Adrenal gland (tissue), 12 donors: ENCODE data around the gene ABL2. TPM values are rescaled to one million over a fixed set of nuclear protein-coding genes. Genes with fewer than 3 reads are reported as not detected.

Source experiments
- DNase-seq, 7 donors: peaks; one replicate each; pipeline ENCODE4 v3.0.0-alpha.2; 2019 to 2020
- H3K27ac ChIP-seq, 5 donors: fragments of 200-600 bp; sonication (generic) in 4 of 5; 1 replicate in 3 of 5; 2 replicates in 2 of 5; pipeline versions ENCODE4 v1.5.1 to v1.8.0; 2016 to 2020; ENCODE audit warnings: mild to moderate bottlenecking in 1 of 5
- H3K27me3 ChIP-seq: fragments of 200-600 bp; 2 replicates; pipeline ENCODE4 v1.8.0; 2021
- H3K36me3 ChIP-seq, 2 donors: fragments of 200-600 bp; replicated peaks in 1 of 2; 1 replicate in 1 of 2; 2 replicates in 1 of 2; pipeline versions ENCODE4 v1.5.1 to v1.8.0; 2018 to 2022
- H3K4me1 ChIP-seq, 2 donors: fragments of 200-600 bp; replicated peaks in 1 of 2; 1 replicate in 1 of 2; 2 replicates in 1 of 2; pipeline versions ENCODE4 v1.5.1 to v1.8.0; 2018 to 2021
- H3K4me3 ChIP-seq, 4 donors: fragments of 200-600 bp; sonication (generic) in 3 of 4; one replicate each; pipeline ENCODE4 v1.5.1; 2016 to 2018
- H3K9me3 ChIP-seq, 3 donors: fragments of 200-600 bp; sonication (generic) in 1 of 3; replicated peaks in 1 of 3; 1 replicate in 2 of 3; 2 replicates in 1 of 3; pipeline versions ENCODE4 v1.5.1 to v1.8.0; 2016 to 2021
- CTCF ChIP-seq, 6 experiments: fragments of 450-650 bp in 4 of 6; fragments of 200-600 bp in 2 of 6; sonication (generic) in 1 of 6; IDR thresholded peaks; 1 replicate in 5 of 6; 2 replicates in 1 of 6; pipeline versions ENCODE4 v1.5.1 to v1.8.0; 2016 to 2021; ENCODE audit warnings: antibody characterized with exemption in 6 of 6, mild to moderate bottlenecking in 2 of 6, moderate library complexity in 1 of 6
- POLR2A ChIP-seq, 2 donors: fragments of 450-650 bp; IDR thresholded peaks; one replicate each; pipeline ENCODE4 v1.6.1; 2017; ENCODE audit warnings: antibody characterized with exemption in 2 of 2, mild to moderate bottlenecking in 2 of 2, moderate library complexity in 1 of 2
- whole genome bisulfite sequencing, 4 donors: extraction: QIAGEN DNeasy Blood & Tissue Kit in 2 of 4; methylation state at CpG; one replicate each; pipeline versions ENCODE4 v1.1.5 to v1.1.7; 2013 to 2017; 5-methylcytosine and 5-hydroxymethylcytosine counted together
- intact Hi-C, 2 donors: fragments of 100-400 bp; cut with DNase I; formaldehyde crosslinking; loops; one replicate each; pipeline versions ENCODE4 v1.14.1 to v1.15.0; 2022 to 2023
- polyA plus RNA-seq, 3 donors: library from polyadenylated mRNA; stranded (reverse); fragments of 200-250 nt in 2 of 3; fragments of 350-450 nt in 1 of 3; fragmentation: Illumina TruSeq in 1 of 3; extraction: RNeasy Lipid Tissue Mini Kit (QIAGEN cat#74804) in 1 of 3; gene quantifications; one replicate each; pipeline ENCODE4 v1.2.3, GENCODE V29; 2013 to 2014
- total RNA-seq, 9 donors: library from RNA; depleted of rRNA in 4 of 9; stranded (reverse); fragments of >200 nt in 4 of 9; fragments of 120-200 nt in 1 of 9; fragmentation: NEBNext Ultra II Directional in 1 of 9; extraction: Animal tissue kit (Norgen Biotek cat#: 25700) in 1 of 9; gene quantifications; one replicate each; pipeline versions ENCODE4 v1.1.0 to v1.2.4, GENCODE V29; 2013 to 2023
- donor health status: healthy with polysubstance abuse.
- donor health status: Bipolar disorder and iron deficiency.
- donor health status: DM: yes; HTN: yes; CAD: no.
- donor health status: DM: no; HTN: no; CAD: no.
- donor health status: DM: no; HTN: no; CAD: no.
- donor health status: DM: yes; HTN: yes; CAD: no.

ABL2 gene
- total and polyA plus RNA-seq, 12 donors = 2.9 to 21.0 (median 10.0) TPM

- no peaks in the 10 kb centered on the region for H3K9me3 ChIP-seq
- TF ChIP-seq POLR2A (IDR thresholded peaks at IDR 0.05) = no peak
- TF ChIP-seq CTCF (IDR thresholded peaks at IDR 0.05) = no peak
- peaks cover 0 to under 1% of the 10 kb centered on the region in 2 donors for H3K4me1 ChIP-seq
- WGBS, 4 donors = 89 to 94% (median 91%) methylated on average over 1 of the region's 1 CpG
- no peaks in the 10 kb centered on the region for H3K36me3 ChIP-seq
- H3K4me3 ChIP-seq = no peak overlapping the region
- no peaks in the 10 kb centered on the region for H3K27me3 ChIP-seq
- intact Hi-C loops = loop anchor here in 1 of 2 donors (10.0 kb wide), 1 partner anchor 71 kb away; no protein-coding TSS in a partner anchor
- no peak for DNase-seq
- no peak overlapping the region for H3K27ac ChIP-seq
Measured at GRCh38 chr1:179195376-179195775, 34.1 kb downstream of the ABL2 start.

GRCh38 chr1:179194068-179194537 is 35.4 kb downstream of the ABL2 start:
- H3K27me3 ChIP-seq = no peaks in the 10 kb centered on the region
- no peaks in the 10 kb centered on the region for H3K36me3 ChIP-seq
- 38 to 56% (median 44%) methylated on average over 2 of the region's 2 CpGs for WGBS, 4 donors
- TF ChIP-seq CTCF (IDR thresholded peaks at IDR 0.05) (peak in 1 of 6 experiments; percentile 1), POLR2A (IDR thresholded peaks at IDR 0.05) (no peak)
- no peaks in the 10 kb centered on the region for H3K4me1 ChIP-seq
- no peak overlapping the region for H3K4me3 ChIP-seq
- DNase-seq = no peak
- H3K9me3 ChIP-seq = no peaks in the 10 kb centered on the region
- H3K27ac ChIP-seq = no peak overlapping the region
- intact Hi-C loops = loop anchor here in 1 of 2 donors (5.0 to 10.0 kb wide), 2 partner anchors 69 to 112 kb away; partner anchors contain the start of gene TOR3A

- Histone ChIP-seq H3K9me3 (no peaks in the 10 kb centered on the region), H3K4me1 (no peaks in the 10 kb centered on the region), H3K4me3 (no peak overlapping the region), H3K27me3 (no peaks in the 10 kb centered on the region), H3K27ac (peak overlapping the region in 1 of 5 donors; percentile 1), H3K36me3 (no peaks in the 10 kb centered on the region)
- TF ChIP-seq CTCF (IDR thresholded peaks at IDR 0.05) (no peak), POLR2A (IDR thresholded peaks at IDR 0.05) (no peak)
- peak in 1 of 7 donors; percentile 32 for DNase-seq
- WGBS, 4 donors = 58 to 79% (median 69%) methylated on average over 4 of the region's 4 CpGs
- intact Hi-C loops = loop anchor here in 1 of 2 donors (5.0 to 10.0 kb wide), 2 partner anchors 66 to 109 kb away; partner anchors contain the start of gene TOR3A
Measured at GRCh38 chr1:179190861-179191260, 38.6 kb downstream of the ABL2 start.

- WGBS, 4 donors = 91 to 98% (median 96%) methylated on average over 8 of the region's 8 CpGs
- no peak overlapping the region for H3K27ac ChIP-seq
Measured at GRCh38 chr1:179187735-179188471, 41.6 kb downstream of the ABL2 start.

More at GRCh38 chr1:179187735-179188471, 41.6 kb downstream of the ABL2 start:
- H3K4me3 ChIP-seq = no peak overlapping the region
- H3K4me1 ChIP-seq = no peaks in the 10 kb centered on the region
- H3K36me3 ChIP-seq = no peaks in the 10 kb centered on the region
- intact Hi-C loops = loop anchor here in 1 of 2 donors (10.0 kb wide), 1 partner anchor 63 kb away; no protein-coding TSS in a partner anchor
- no peaks in the 10 kb centered on the region for H3K9me3 ChIP-seq
- H3K27me3 ChIP-seq = no peaks in the 10 kb centered on the region
- no peak for DNase-seq
- TF ChIP-seq POLR2A (IDR thresholded peaks at IDR 0.05) (no peak), CTCF (IDR thresholded peaks at IDR 0.05) (no peak)
